Keratinocyte (primary cell): Measurements from ENCODE around the gene CTR9.

ENCODE experiments used
- CTCF ChIP-seq, 3 experiments: IDR thresholded peaks in 1 of 3; conservative IDR thresholded peaks in 1 of 3; optimal IDR thresholded peaks in 1 of 3; 2 replicates in 2 of 3; 3 replicates in 1 of 3; pipeline versions ENCODE3 to v1.5.1; 2011; ENCODE audit warnings: low read length in 3 of 3, mild to moderate bottlenecking in 3 of 3, moderate library complexity in 2 of 3, control low read depth in 1 of 3, inconsistent platforms in 1 of 3; ENCODE audit not compliant: insufficient read depth in 2 of 3; ENCODE audit errors: extremely low read depth in 1 of 3
- EZH2 ChIP-seq: IDR thresholded peaks from one replicate; pipeline ENCODE4 v1.6.1; 2012; ENCODE audit warnings: inconsistent platforms, mild to moderate bottlenecking, low read length, moderate library complexity

GRCh38 chr11:10813945-10814344 is 62.9 kb downstream of the CTR9 start:
- TF ChIP-seq CTCF (optimal IDR thresholded peaks at IDR 0.05 in 1 of 3, IDR thresholded peaks at IDR 0.05 in 1 of 3, conservative IDR thresholded peaks at IDR 0.05 in 1 of 3; ENCODE audit: extremely low read depth in 1 of 3, insufficient read depth in 2 of 3, low read length in 3 of 3) (no peak), EZH2 (no peak)
